OCI-LY7 (cell line): ENCODE measurements around the gene ARL15. TPM values are rescaled to one million over a fixed set of nuclear protein-coding genes. Genes with fewer than 3 reads are reported as not detected.

Experiments
- BruUV-seq: library from RNA; stranded (reverse); fragments of 400-500 nt; replicated peaks from 2 replicates; lab custom pipeline; 2021; lab: Mats Ljungman, UMichigan
- CTCF ChIA-PET: fragments of 300-600 bp; sonication (Branson Sonifier 250); formaldehyde crosslinking; loops from one replicate; lab custom pipeline; 2022; ENCODE audit warnings: antibody characterized with exemption; ENCODE audit not compliant: unreplicated experiment; lab: Charles Lee
- POLR2A ChIA-PET: fragments of 300-600 bp; sonication (Branson Sonifier 250); formaldehyde crosslinking; loops from one replicate; lab custom pipeline; 2022; ENCODE audit warnings: antibody characterized with exemption; lab: Charles Lee
- DNase-seq: peaks from one replicate; pipeline ENCODE4 v3.0.0-alpha.2; 2015; ENCODE audit warnings: low spot score
- H2AFZ ChIP-seq: fragments of 200-600 bp; sonication (generic), shearing (Covaris generic); 2 replicates; pipeline ENCODE4 v1.6.1; 2014; ENCODE audit warnings: mild to moderate bottlenecking, antibody characterized with exemption, low read length, moderate library complexity
- H3K27ac ChIP-seq: fragments of 200-600 bp; sonication (generic); 2 replicates; pipeline ENCODE4 v1.5.1; 2014; ENCODE audit warnings: mixed run types, low read depth, mild to moderate bottlenecking, moderate library complexity, low read length, inconsistent platforms; ENCODE audit not compliant: poor library complexity, severe bottlenecking
- H3K36me3 ChIP-seq: fragments of 200-600 bp; sonication (generic); 2 replicates; pipeline ENCODE4 v1.6.1; 2014; ENCODE audit warnings: mild to moderate bottlenecking, antibody characterized with exemption, low read length, moderate library complexity, mixed read lengths; ENCODE audit not compliant: insufficient read depth
- H3K4me1 ChIP-seq: fragments of 200-600 bp; sonication (generic); 2 replicates; pipeline ENCODE4 v1.5.1; 2014; ENCODE audit warnings: mild to moderate bottlenecking, low read length; ENCODE audit not compliant: insufficient read depth, poor library complexity, severe bottlenecking
- H3K4me2 ChIP-seq: fragments of 200-600 bp; sonication (generic); 2 replicates; pipeline ENCODE4 v1.6.1; 2014; ENCODE audit warnings: mild to moderate bottlenecking, low read length
- H3K4me3 ChIP-seq: fragments of 200-600 bp; sonication (generic); 2 replicates; pipeline ENCODE4 v1.5.1; 2014; ENCODE audit warnings: mild to moderate bottlenecking, low read depth, low read length; ENCODE audit not compliant: poor library complexity, severe bottlenecking
- H3K79me2 ChIP-seq: fragments of 200-600 bp; sonication (generic); 2 replicates; pipeline ENCODE4 v1.6.1; 2016; ENCODE audit warnings: low read depth, mild to moderate bottlenecking, low read length, moderate library complexity, mixed read lengths; ENCODE audit not compliant: insufficient read depth
- H3K9me2 ChIP-seq: fragments of 200-600 bp; sonication (generic); 2 replicates; pipeline ENCODE4 v1.6.1; 2016; ENCODE audit warnings: mild to moderate bottlenecking, low read length, mixed read lengths; ENCODE audit not compliant: insufficient read depth
- H3K9me3 ChIP-seq: fragments of 200-600 bp; sonication (generic); 2 replicates; pipeline ENCODE4 v1.6.1; 2014; ENCODE audit warnings: mild to moderate bottlenecking, mixed run types, low read length, mixed read lengths
- H4K20me1 ChIP-seq: fragments of 200-600 bp; sonication (generic); 2 replicates; pipeline ENCODE4 v1.6.1; 2014; ENCODE audit warnings: mild to moderate bottlenecking, antibody characterized with exemption, low read length, moderate library complexity, mixed read lengths; ENCODE audit not compliant: insufficient read depth
- EZH2phosphoT487 ChIP-seq: fragments of 200-600 bp; sonication (generic); IDR thresholded peaks from 2 replicates; pipeline ENCODE4 v1.6.1; 2018; ENCODE audit warnings: low read depth, borderline replicate concordance, mild to moderate bottlenecking, mixed run types, antibody characterized with exemption, low read length, moderate library complexity, mixed read lengths
- intact Hi-C: fragments of 100-400 bp; cut with micrococcal nuclease; formaldehyde crosslinking; loops from one replicate; pipeline ENCODE4 v1.10.0; 2022; ENCODE audit not compliant: unreplicated experiment
- total RNA-seq, 2 experiments: library from RNA; depleted of rRNA in 1 of 2; stranded (reverse); fragments of >200 nt in 1 of 2; shearing (Covaris generic) in 1 of 2; gene quantifications; 2 replicates each; pipeline ENCODE4 v1.2.3, GENCODE V29; 2014 to 2022
- TF ChIP-seq, protein P1 (sequence below): fragments of 200-600 bp; sonication (generic); conservative IDR thresholded peaks from 2 replicates; pipeline ENCODE4 v1.5.1; 2014; ENCODE audit warnings: mild to moderate bottlenecking, antibody characterized with exemption, low read length, moderate library complexity, mixed read lengths

ARL15 gene
- total RNA-seq, 2 experiments from 2014 or later: 18.8 to 24.4 TPM

DNA sequence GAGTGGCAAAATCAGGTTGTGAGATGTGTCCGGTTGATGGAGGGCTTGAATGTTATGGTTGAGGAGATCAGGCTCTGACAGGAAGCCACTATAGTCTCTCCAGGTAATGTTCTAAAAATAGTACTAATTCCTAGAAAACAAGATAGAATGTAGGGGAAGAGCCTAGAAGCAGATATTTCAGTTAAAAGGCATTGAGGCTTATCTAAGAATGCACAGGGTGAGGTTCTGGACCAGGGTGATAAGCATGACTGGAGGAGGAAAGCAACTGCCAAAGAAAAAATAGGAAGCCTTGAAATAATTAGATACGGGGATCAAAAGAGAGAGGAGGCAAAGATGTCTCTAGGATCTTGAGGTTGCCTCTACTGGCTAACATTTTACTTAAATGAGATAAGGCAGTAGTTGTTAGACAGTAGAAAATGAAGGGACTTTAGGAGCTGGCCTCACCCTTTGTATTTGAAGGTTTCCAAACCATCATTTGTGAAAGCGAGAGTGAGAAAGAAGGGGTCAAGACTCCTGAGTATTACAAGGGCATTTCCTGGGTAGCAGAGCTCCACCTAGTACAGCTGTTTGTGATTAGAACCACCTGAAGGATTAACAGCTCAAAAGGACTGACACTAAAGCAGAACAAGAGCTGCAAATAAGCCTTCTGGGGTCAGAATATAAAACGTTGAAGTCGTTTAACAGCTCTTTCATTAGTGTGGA is 15.4 kb upstream of the ARL15 start:
- Histone ChIP-seq H3K9me3 (no peaks in the 10 kb centered on the region), H4K20me1 (no peaks in the 10 kb centered on the region), H2AFZ (no peak overlapping the region), H3K27ac (no peak overlapping the region), H3K4me1 (no peaks in the 10 kb centered on the region), H3K4me2 (no peak overlapping the region), H3K9me2 (no peaks in the 10 kb centered on the region), H3K4me3 (no peak overlapping the region), H3K79me2 (no peaks in the 10 kb centered on the region), H3K36me3 (no peaks in the 10 kb centered on the region)
- intact Hi-C loops: no loop called here
- DNase-seq: no peak
- no TSS peak for BruUV-seq
- TF ChIP-seq, protein P1, sequence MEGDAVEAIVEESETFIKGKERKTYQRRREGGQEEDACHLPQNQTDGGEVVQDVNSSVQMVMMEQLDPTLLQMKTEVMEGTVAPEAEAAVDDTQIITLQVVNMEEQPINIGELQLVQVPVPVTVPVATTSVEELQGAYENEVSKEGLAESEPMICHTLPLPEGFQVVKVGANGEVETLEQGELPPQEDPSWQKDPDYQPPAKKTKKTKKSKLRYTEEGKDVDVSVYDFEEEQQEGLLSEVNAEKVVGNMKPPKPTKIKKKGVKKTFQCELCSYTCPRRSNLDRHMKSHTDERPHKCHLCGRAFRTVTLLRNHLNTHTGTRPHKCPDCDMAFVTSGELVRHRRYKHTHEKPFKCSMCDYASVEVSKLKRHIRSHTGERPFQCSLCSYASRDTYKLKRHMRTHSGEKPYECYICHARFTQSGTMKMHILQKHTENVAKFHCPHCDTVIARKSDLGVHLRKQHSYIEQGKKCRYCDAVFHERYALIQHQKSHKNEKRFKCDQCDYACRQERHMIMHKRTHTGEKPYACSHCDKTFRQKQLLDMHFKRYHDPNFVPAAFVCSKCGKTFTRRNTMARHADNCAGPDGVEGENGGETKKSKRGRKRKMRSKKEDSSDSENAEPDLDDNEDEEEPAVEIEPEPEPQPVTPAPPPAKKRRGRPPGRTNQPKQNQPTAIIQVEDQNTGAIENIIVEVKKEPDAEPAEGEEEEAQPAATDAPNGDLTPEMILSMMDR: no peak
- POLR2A ChIA-PET: no interaction called here
- CTCF ChIA-PET: no interaction called here

DNA sequence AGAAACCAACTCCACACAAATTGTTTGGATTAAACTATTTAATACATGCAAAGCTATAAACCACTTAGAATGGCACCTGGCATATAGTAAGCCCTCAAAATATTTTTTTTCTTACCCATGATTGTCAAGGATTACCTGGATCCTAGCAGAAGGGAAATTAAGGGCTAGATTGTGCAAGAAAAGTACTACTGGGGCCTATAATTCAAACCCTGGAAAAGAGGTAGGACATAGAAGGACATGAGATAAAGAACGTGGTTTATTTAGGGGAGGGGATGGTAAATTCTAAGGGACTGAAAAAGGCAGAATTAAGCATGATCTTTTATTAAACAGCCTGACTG is 14.9 kb upstream of the ARL15 start:
- no TSS peak for BruUV-seq
- H3K4me2 ChIP-seq: no peak overlapping the region

DNA sequence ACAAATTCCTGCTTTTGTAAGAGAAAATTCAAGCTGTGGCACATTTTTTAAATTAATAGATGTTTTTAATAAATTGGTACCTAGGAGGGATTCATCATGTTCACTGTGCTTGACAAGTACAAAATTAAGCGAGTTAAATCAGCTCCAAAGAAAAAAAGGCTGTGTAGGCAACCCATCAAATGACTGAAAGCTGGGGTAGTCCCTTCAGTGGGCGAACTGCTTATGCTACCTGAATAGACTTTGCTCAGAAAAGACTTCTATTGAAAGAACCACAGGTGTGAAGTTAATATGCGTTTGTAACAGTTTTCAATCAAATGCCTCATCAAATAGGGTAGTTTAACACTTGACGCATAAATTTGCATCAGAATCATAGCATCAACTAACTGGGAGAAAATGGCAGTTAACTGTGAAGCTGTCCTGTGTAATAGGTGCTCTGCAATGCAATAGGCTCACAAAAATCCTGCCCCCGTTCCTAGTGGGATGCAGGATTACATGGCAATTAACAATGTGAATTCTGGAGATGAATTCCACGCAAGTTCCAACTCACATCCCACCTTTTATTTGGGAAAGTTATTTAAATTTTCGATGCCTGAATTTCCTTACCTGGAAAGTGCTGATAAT is 14.4 kb upstream of the ARL15 start:
- no peak overlapping the region for H3K4me2 ChIP-seq
- intact Hi-C loops: no loop called here
- no peak overlapping the region for H3K27ac ChIP-seq
- POLR2A ChIA-PET: no interaction called here
- no peaks in the 10 kb centered on the region for H3K9me2 ChIP-seq
- no peaks in the 10 kb centered on the region for H3K79me2 ChIP-seq
- H3K9me3 ChIP-seq: no peaks in the 10 kb centered on the region
- H3K4me1 ChIP-seq: no peaks in the 10 kb centered on the region
- no peak overlapping the region for H3K4me3 ChIP-seq
- H4K20me1 ChIP-seq: no peaks in the 10 kb centered on the region
- H2AFZ ChIP-seq: no peak overlapping the region
- BruUV-seq: no TSS peak
- CTCF ChIA-PET: no interaction called here
- H3K36me3 ChIP-seq: no peaks in the 10 kb centered on the region
- no peak for DNase-seq
- TF ChIP-seq EZH2phosphoT487: no peak
- TF ChIP-seq, protein P1: no peak

More for the DNA sequence above, 14.9 kb upstream of the ARL15 start:
- no peaks in the 10 kb centered on the region for H3K36me3 ChIP-seq
- H2AFZ ChIP-seq: no peak overlapping the region
- H3K27ac ChIP-seq: no peak overlapping the region
- TF ChIP-seq EZH2phosphoT487: no peak
- TF ChIP-seq, protein P1: no peak
- intact Hi-C loops: no loop called here
- H3K9me2 ChIP-seq: no peaks in the 10 kb centered on the region
- H3K79me2 ChIP-seq: no peaks in the 10 kb centered on the region
- no peaks in the 10 kb centered on the region for H3K4me1 ChIP-seq
- H3K9me3 ChIP-seq: no peaks in the 10 kb centered on the region
- H3K4me3 ChIP-seq: no peak overlapping the region
- CTCF ChIA-PET: no interaction called here
- POLR2A ChIA-PET: no interaction called here
- H4K20me1 ChIP-seq: no peaks in the 10 kb centered on the region
- DNase-seq: no peak
